Spleen (tissue), 11 donors: Measurements from ENCODE around the gene CANT1. TPM values are rescaled to one million over a fixed set of nuclear protein-coding genes. Genes with fewer than 3 reads are reported as not detected.

ENCODE experiments used
- DNase-seq: peaks from one replicate; pipeline ENCODE4 v3.0.0-alpha.2; 2020
- H3K27ac ChIP-seq, 8 donors: fragments of 200-600 bp; sonication (generic) in 7 of 8; 1 replicate in 4 of 8; 2 replicates in 4 of 8; pipeline versions ENCODE4 v1.5.0 to v1.8.0; 2016 to 2021; ENCODE audit warnings: inconsistent platforms in 4 of 8, mild to moderate bottlenecking in 4 of 8, moderate library complexity in 1 of 8
- H3K27me3 ChIP-seq, 7 donors: fragments of 200-600 bp; sonication (generic) in 6 of 7; replicated peaks in 1 of 7; 1 replicate in 4 of 7; 2 replicates in 3 of 7; pipeline versions ENCODE4 v1.5.0 to v1.8.0; 2016 to 2021; ENCODE audit warnings: inconsistent platforms in 3 of 7, mild to moderate bottlenecking in 1 of 7
- H3K36me3 ChIP-seq, 6 donors: fragments of 200-600 bp; sonication (generic) in 5 of 6; 1 replicate in 4 of 6; 2 replicates in 2 of 6; pipeline versions ENCODE4 v1.5.0 to v1.8.0; 2016 to 2021; ENCODE audit warnings: inconsistent platforms in 2 of 6
- H3K4me1 ChIP-seq, 6 donors: fragments of 200-600 bp; sonication (generic) in 5 of 6; 1 replicate in 3 of 6; 2 replicates in 3 of 6; pipeline versions ENCODE4 v1.5.0 to v1.8.0; 2016 to 2021; ENCODE audit warnings: inconsistent platforms in 3 of 6
- H3K4me3 ChIP-seq, 8 donors: fragments of 200-600 bp; sonication (generic) in 7 of 8; 1 replicate in 4 of 8; 2 replicates in 4 of 8; pipeline versions ENCODE4 v1.5.0 to v1.8.0; 2016 to 2021; ENCODE audit warnings: inconsistent platforms in 4 of 8, mild to moderate bottlenecking in 4 of 8, moderate library complexity in 2 of 8
- H3K9me3 ChIP-seq, 8 donors: fragments of 200-600 bp; sonication (generic) in 7 of 8; 1 replicate in 4 of 8; 2 replicates in 4 of 8; pipeline versions ENCODE4 v1.5.0 to v1.8.0; 2016 to 2021; ENCODE audit warnings: inconsistent platforms in 4 of 8
- CTCF ChIP-seq, 11 experiments: fragments of 200-600 bp in 7 of 11; fragments of 450-650 bp in 4 of 11; sonication (generic) in 4 of 11; IDR thresholded peaks in 8 of 11; conservative IDR thresholded peaks in 3 of 11; 1 replicate in 7 of 11; 2 replicates in 4 of 11; pipeline versions ENCODE4 v1.4.0 to v1.8.0; 2016 to 2021; ENCODE audit warnings: antibody characterized with exemption in 11 of 11, inconsistent platforms in 4 of 11, mild to moderate bottlenecking in 1 of 11
- POLR2A ChIP-seq, 3 donors: fragments of 450-650 bp; IDR thresholded peaks; one replicate each; pipeline ENCODE4 v1.5.1; 2017; ENCODE audit warnings: antibody characterized with exemption in 3 of 3, mild to moderate bottlenecking in 1 of 3
- POLR2AphosphoS5 ChIP-seq, 3 donors: sonication (generic); formaldehyde crosslinking; IDR thresholded peaks; one replicate each; pipeline ENCODE4 v1.5.1; 2017; ENCODE audit warnings: antibody characterized with exemption in 3 of 3
- WGBS, 5 donors: extraction: QIAGEN DNeasy Blood & Tissue Kit in 3 of 5; methylation state at CpG; one replicate each; pipeline versions ENCODE4 v1.1.5 to v1.1.7; 2013 to 2018; 5-methylcytosine and 5-hydroxymethylcytosine counted together
- intact Hi-C: fragments of 100-400 bp; cut with DNase I; formaldehyde crosslinking; loops from one replicate; pipeline ENCODE4 v1.15.0; 2023; ENCODE audit warnings: low total_unique reads
- polyA plus RNA-seq, 3 donors: library from polyadenylated mRNA; stranded (reverse); fragments of 200-250 nt; gene quantifications; one replicate each; pipeline ENCODE4 v1.2.1, GENCODE V29; 2013
- total RNA-seq, 7 donors: library from RNA; depleted of rRNA in 3 of 7; stranded (reverse); fragments of >200 nt in 3 of 7; fragmentation: NEBNext Ultra II Directional in 4 of 7; extraction: Animal tissue kit (Norgen Biotek cat#: 25700) in 4 of 7; gene quantifications; one replicate each; pipeline versions ENCODE4 v1.1.0 to v1.2.1, GENCODE V29; 2016 to 2021
- donor health status: healthy with polysubstance abuse.
- donor health status: DM: no; HTN: no; CAD: no; lungs with moderate emphysema.
- donor health status: DM: no; HTN: no; CAD: no.
- donor health status: Bipolar disorder and iron deficiency.
- donor health status: healthy.
- donor health status: DM: no; HTN: no; CAD: no.
- donor health status: DM: yes; HTN: yes; CAD: no.

The CANT1 gene
- total and polyA plus RNA-seq, 10 donors = 11.2 to 76.6 (median 50.2) TPM

- TF ChIP-seq POLR2AphosphoS5 (IDR thresholded peaks at IDR 0.05) (peak in 2 of 3 donors; percentile 30 to 67), CTCF (IDR thresholded peaks at IDR 0.05 in 8 of 11, conservative IDR thresholded peaks at IDR 0.05 in 3 of 11) (no peak)
- intact Hi-C loops = no loop called here
- WGBS, 5 donors = 82 to 93% (median 84%) methylated on average over 38 to 41 of the region's 41 CpGs
- Histone ChIP-seq H3K36me3 (peaks cover 0 to 9% (median 0%) of the 10 kb centered on the region in 6 donors), H3K4me3 (peak overlapping the region in 2 of 8 donors; percentile 3 to 7), H3K27me3 (peaks cover 0 to 39% (median 0%) of the 10 kb centered on the region in 7 donors), H3K9me3 (peaks cover 0 to 3% (median 0%) of the 10 kb centered on the region in 8 donors), H3K4me1 (peaks cover 4 to 79% (median 30%) of the 10 kb centered on the region in 6 donors), H3K27ac (peak overlapping the region in 5 of 8 donors; percentile 25 to 71 (median 46))
- DNase-seq = peak; percentile 66
Measured at GRCh38 chr17:79047923-79048825, 38.6 kb upstream of the CANT1 start.

- H3K27ac ChIP-seq = peak overlapping the region in 5 of 8 donors; percentile 39 to 73 (median 63)
- H3K36me3 ChIP-seq = peaks cover 0 to 9% (median 0%) of the 10 kb centered on the region in 6 donors
- WGBS, 5 donors = 90 to 96% (median 91%) methylated on average over 30 of the region's 30 CpGs
- peak overlapping the region in 2 of 8 donors; percentile 3 to 7 for H3K4me3 ChIP-seq
- intact Hi-C loops = no loop called here
- DNase-seq = peak; percentile 58
- H3K27me3 ChIP-seq = peaks cover 0 to 39% (median 0%) of the 10 kb centered on the region in 7 donors
- TF ChIP-seq CTCF (IDR thresholded peaks at IDR 0.05 in 8 of 11, conservative IDR thresholded peaks at IDR 0.05 in 3 of 11) (no peak), POLR2AphosphoS5 (IDR thresholded peaks at IDR 0.05) (no peak), POLR2A (IDR thresholded peaks at IDR 0.05) (no peak)
- peaks cover 4 to 83% (median 31%) of the 10 kb centered on the region in 6 donors for H3K4me1 ChIP-seq
- no peaks in the 10 kb centered on the region for H3K9me3 ChIP-seq
Measured at GRCh38 chr17:79047291-79047920, 37.8 kb upstream of the CANT1 start.

- Histone ChIP-seq H3K9me3 (no peaks in the 10 kb centered on the region), H3K27me3 (peaks cover 0 to 39% (median 0%) of the 10 kb centered on the region in 7 donors), H3K4me1 (peaks cover 4 to 88% (median 34%) of the 10 kb centered on the region in 6 donors), H3K4me3 (peak overlapping the region in 1 of 8 donors; percentile 17), H3K36me3 (peaks cover 0 to 9% (median 0%) of the 10 kb centered on the region in 6 donors), H3K27ac (peak overlapping the region in 5 of 8 donors; percentile 39 to 73 (median 63))
- intact Hi-C loops = no loop called here
- TF ChIP-seq POLR2AphosphoS5 (IDR thresholded peaks at IDR 0.05) = no peak
- 67 to 94% (median 83%) methylated on average over 12 to 15 of the region's 15 CpGs for WGBS, 5 donors
- no peak for DNase-seq
Measured at GRCh38 chr17:79046916-79047280, 37.3 kb upstream of the CANT1 start.

- Histone ChIP-seq H3K27ac (peak overlapping the region in 7 of 8 donors; percentile 9 to 73 (median 46)), H3K27me3 (peaks cover 0 to 38% (median 0%) of the 10 kb centered on the region in 7 donors), H3K4me3 (peak overlapping the region in 1 of 8 donors; percentile 17), H3K4me1 (peaks cover 4 to 86% (median 34%) of the 10 kb centered on the region in 6 donors), H3K36me3 (peaks cover 0 to 9% (median 0%) of the 10 kb centered on the region in 6 donors), H3K9me3 (no peaks in the 10 kb centered on the region)
- intact Hi-C loops = no loop called here
- TF ChIP-seq POLR2AphosphoS5 (IDR thresholded peaks at IDR 0.05) (peak; percentile 37 to 66 (median 42)), POLR2A (IDR thresholded peaks at IDR 0.05) (no peak), CTCF (IDR thresholded peaks at IDR 0.05 in 8 of 11, conservative IDR thresholded peaks at IDR 0.05 in 3 of 11) (peak in 1 of 11 experiments; percentile 1)
- peak; percentile 76 for DNase-seq
- WGBS, 5 donors = 54 to 74% (median 65%) methylated on average over 25 of the region's 25 CpGs
Measured at GRCh38 chr17:79046197-79046915, 36.8 kb upstream of the CANT1 start.
